M059J (cell line): ENCODE data around the gene TEX44. TPM values are rescaled to one million over a fixed set of nuclear protein-coding genes. Genes with fewer than 3 reads are reported as not detected.

ENCODE experiments used
- DNase-seq: peaks from one replicate; pipeline ENCODE4 v3.0.0-alpha.2; 2012; ENCODE audit warnings: low read depth
- total RNA-seq: library from RNA; depleted of rRNA; stranded (reverse); fragments of >200 nt; shearing (Covaris generic); gene quantifications from 2 replicates; pipeline ENCODE4 v1.2.3, GENCODE V29; 2014

Gene TEX44
- total RNA-seq, 1 experiment from 2014 or later: not detected

- peak; percentile 97 for DNase-seq
Measured at GRCh38 chr2:231604685-231605606, 12.3 kb downstream of the TEX44 start.

DNA sequence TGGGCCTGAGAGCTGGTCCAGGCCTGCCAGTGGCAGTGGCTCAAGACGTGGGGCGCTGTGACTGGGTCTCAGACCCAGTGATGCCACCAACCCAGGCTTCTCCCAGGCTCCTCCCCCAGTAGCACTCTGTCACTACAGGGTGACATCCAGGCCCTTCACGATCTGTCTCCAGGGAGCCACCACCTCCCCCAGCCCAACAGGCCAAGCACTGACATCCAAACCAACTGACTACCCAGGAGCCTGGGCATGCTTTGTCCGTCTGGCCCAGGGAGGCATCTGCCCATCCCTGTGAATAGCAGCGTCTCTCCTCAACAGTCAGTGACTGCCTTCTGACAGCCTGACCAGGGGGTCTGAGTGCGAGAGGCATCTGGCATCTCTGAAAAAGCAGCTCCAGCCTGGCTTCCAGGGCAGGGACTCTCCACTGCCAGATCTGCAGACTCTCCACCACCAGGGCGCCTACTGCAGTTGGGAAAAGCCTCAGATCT lies 13.0 kb downstream of the TEX44 start:
- DNase-seq: no peak

GRCh38 chr2:231606941-231607340 lies 14.3 kb downstream of the TEX44 start:
- no peak for DNase-seq

DNA sequence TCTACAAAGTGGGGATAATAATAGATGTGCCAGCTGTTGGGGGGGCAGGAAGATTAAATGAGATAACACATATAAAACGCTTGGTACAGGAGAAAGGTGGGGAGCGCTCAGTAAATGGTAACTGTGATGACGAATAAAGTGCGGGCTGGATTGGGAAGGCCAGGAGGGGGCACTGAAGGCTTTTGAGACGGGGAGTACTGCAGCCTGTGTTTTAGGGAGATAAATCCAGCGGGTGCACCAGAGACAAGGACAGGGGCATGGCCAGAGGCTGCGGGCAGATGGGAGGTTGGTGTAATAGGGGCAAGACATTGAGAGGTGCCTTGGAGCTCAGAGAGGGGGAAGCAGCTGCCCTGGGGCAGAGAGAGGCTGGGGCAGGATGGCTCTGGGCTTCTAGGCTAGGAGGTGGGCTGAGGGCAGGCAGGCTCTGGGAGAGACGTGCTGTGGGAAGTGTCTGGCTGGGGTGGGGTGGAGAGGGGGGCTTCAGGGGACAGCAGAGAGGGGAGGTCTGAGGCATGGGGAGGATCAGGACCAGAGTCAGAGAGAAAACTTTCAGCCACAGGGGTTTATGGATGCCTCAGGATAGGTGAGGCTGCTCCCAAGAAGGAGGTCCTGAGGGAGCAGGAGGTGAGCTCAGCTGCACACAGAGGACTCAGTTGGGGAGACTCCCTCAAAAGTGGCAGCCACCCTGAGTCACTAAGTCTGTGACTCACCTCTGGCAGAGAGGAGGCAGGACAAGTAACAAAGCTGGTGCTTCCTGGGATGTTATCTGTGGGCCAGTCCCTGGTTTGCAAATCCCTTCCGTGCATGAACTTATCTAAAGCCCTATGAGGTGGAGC lies 18.8 kb downstream of the TEX44 start:
- peak; percentile 95 for DNase-seq

GRCh38 chr2:231612109-231612455 lies 19.4 kb downstream of the TEX44 start:
- DNase-seq: peak; percentile 88

GRCh38 chr2:231612456-231613330 lies 20.0 kb downstream of the TEX44 start:
- DNase-seq: peak; percentile 96

- no peak for DNase-seq
Measured at GRCh38 chr2:231613331-231613662, 20.6 kb downstream of the TEX44 start.

DNA sequence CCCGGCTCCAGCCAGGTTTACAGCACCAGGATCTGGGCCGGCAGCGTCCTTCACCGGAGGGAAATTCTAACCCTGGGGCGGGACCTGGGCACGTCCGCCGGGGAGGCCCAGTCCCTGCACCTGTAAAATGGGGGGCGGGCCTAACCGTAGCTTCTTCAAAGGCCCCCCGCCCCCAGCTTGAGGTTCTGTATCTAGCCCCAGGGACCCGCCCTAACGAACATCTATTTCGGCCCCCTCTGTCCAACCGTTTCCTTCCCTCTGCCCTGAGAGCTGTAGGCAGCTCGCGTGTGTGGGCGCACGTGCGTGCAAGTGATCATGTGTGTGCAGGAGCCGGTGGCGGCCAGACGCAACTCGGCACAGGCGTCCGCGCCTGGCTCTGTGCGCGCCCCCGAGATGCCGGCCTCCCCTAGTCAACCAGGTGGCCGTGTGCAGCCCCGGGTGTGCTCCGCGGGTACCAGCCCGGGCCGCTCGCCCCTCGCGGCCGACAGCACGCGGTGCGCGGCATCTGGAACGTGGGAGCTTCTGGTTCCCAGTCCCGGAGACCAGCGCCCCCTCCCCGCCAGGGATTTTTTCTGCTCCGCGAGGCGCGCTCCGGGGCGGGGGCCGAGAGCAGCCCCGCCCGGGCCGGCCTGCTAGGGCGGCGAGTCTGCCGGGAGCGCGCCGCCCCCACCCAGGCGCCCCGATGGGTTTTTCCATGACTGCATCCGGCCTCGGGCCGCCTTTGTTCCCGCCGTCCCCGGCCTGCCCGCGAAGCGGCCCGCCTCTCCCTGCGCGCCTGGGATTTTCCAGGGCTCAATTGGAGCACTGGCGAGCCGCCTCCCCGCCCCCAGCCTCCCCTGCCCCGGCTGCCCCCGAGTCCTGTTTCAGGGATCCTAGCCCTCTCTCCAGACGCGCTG lies 21.2 kb downstream of the TEX44 start:
- peak; percentile 88 for DNase-seq

DNA sequence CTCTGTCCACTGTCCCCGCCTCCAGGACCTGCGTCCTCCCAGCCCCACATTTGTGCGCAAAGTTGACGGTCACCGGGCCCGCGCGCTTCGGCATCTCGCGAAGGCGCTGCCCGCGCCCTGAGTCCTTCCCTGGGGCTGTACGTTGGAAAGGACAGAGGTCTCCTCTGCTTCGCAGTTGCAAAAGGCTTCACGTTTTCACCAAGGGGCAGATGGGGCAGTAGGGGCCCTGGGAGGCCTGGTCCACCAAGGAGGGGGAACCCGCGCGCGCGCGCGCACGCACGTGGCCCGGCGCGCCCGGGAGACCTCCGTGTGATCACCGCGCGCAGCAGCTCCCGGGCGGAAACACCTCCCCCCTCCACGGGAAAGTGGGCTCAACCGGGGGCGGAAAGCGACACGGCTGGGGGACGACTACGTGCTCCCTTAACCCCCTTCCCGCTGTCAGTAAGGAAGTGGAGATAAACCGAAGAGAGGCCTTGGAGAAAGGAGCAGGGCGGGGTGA lies 21.9 kb downstream of the TEX44 start:
- DNase-seq: no peak

- DNase-seq: no peak
Measured at GRCh38 chr2:231615058-231615671, 22.5 kb downstream of the TEX44 start.

GRCh38 chr2:231616296-231616695 lies 23.6 kb downstream of the TEX44 start:
- no peak for DNase-seq

DNA sequence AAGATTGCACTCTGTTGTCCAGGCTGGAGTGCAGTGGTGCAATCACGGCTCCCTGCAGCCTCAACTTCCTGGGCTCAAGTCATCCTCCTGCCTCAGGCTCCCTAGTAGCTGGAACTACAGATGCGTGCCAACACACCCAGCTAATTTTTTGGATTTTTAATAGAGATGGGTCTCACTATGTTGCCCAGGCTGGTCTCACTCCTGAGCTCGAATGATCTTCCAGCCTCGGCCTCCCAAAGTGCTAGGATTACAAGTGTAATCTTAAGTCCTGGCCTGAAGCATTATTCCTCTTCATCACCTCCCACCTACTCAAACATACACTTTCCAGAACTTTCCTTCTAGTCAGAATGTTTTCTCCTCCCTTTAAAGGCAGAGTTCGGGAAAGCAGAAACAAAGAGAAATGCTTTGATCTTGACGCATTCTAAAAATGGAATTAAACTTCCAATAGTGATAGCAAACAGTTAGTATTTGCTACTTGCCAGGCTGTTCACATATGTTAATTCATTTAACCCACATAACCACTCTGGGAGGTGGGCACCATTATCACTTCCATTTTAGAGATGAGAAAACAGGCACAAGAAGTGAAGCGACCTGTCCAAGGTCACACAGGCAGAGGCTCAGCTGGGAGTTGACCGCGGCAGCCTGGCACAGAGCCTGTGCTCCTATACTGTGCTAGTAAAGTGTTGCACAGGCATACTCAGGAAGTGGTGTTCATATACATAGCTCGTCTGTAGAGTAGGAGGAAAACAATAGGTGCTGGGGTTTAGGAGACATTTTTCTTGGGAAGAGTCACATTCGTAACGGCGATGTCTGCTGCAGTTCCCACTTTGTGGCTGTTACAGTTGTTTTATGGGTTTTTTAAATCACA lies 24.6 kb downstream of the TEX44 start:
- no peak for DNase-seq

DNA sequence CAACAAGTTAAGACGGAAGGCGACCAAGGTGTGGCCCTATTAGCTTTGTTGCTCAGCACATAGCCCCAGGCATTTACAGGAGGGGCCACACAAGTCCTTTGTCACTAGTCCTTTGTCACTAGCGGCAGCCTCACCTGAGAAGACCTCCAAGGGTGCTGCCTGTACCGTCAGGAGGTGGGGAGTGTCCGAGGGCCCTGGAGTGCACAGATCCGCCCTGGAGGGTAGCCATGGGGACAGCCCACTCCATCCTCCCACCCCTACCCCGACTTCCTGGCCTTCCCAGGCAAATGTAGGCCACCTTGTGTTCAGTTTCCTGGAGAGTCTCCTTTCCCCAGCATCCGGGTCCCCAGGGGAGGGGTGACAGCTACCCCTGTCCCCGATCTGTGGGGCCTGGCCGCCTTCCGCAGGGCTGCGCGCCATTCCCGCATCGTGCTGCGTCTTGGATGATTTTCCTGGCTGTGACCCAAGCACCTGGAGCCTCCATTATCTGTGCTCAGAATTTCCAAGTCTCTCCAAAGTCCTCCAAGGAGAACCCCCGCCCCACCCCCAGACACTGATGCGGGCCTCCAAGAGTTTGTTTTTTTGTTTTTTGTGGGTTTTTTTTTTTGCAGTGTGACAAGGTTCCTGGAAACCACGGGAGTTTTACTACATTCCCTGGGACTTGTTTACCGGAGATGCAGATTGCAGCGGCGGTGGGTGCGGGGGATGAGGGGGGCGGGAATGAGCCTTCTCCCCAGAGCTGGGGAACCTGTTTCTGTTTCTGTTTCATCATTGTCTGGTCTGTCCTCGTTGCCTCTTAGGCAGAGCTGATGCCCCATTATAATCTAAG lies 28.6 kb downstream of the TEX44 start:
- peak; percentile 37 for DNase-seq

DNA sequence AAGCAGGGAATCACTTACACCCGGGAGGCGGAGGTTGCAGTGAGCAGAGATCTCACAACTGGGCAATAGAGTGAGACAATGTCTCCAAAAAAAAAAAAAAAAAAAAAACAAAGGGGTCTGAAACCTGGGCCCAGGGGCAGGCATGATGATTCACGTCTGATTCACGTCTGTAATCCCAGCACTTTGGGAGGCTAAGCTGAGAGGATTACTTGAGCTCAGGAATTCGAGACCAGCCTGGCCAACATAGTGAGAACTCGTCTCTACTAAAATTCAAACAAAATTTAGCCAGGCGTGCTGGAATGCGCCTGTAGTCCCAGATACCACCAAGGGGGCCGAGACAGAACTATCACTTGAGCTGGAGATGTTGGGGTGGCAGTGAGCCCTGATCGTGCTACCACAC lies 30.3 kb downstream of the TEX44 start:
- no peak for DNase-seq

DNA sequence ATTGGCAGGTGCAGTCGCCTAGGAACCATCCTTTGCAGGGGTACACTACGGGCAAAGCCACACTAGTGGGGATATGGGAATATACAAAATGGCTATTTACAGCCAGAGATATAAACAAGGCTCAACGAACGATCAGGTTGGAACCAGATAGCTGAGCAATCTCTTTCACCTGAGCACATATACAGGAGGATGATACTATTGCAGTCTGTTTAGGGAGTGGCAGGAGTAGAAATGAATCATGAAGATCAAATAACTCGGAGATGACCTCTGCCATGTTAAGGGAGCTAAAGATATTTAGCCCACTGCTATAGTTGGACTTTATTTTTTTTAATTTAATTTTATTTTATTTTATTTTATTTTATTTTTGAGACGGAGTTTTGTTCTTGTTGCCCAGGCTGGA lies 33.8 kb downstream of the TEX44 start:
- DNase-seq: no peak

DNA sequence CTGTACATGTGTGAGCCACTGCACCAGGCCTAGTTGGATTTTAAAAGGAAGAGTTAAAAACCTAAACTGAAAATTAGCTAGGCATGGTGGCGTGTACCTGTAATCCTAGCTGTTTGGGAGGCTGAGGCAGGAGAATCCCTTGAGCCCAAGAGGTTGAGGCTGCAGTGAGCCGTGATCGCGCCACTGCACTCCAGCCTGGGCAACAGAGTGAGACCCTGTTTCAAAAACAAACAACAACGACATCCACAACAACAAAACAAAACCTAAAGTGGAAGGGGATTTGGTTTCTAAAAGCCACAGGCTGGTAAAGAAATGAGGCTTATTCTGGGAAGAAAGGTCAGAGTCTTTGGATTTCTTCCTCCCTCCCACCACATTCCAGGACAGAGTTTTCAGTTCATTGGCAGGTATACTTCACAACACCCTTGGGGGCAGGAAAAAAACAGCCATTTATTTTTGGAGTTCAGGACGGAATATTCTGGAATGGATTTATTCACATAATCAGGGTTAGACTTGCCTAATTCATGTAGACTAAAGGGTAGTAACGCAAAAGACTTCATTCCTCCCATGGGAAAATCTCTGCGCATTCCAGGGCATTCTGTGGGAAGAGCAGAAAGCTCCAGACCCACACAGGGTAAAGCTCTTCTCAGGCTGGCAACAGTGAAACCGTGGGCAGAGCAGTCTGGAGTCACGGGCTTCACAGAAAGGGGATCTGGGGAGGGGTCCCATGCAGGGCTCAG lies 34.9 kb downstream of the TEX44 start:
- DNase-seq: no peak

GRCh38 chr2:231632559-231633142 lies 40.0 kb downstream of the TEX44 start:
- DNase-seq: peak; percentile 15
